Smooth muscle cell (in vitro differentiated cells): ENCODE results near the gene PSKH1. TPM values are rescaled to one million over a fixed set of nuclear protein-coding genes. Genes with fewer than 3 reads are reported as not detected.
"Not testable (repeated sequence)": the region's sequence is repeated elsewhere in the genome, so short reads cannot be mapped to it uniquely, and the experiment has no call there.

ENCODE experiments used
- DNase-seq: peaks from one replicate; lab custom pipeline; 2025; ENCODE audit not compliant: unreplicated experiment; lab: John Stamatoyannopoulos, UW
- H2AFZ ChIP-seq: fragments of 200-600 bp; sonication (generic); 2 replicates; pipeline ENCODE4 v1.6.0; 2016; ENCODE audit warnings: antibody characterized with exemption, low read depth, mild to moderate bottlenecking
- H3F3A ChIP-seq: fragments of 200-600 bp; sonication (generic); 2 replicates; pipeline ENCODE4 v1.6.0; 2017; ENCODE audit warnings: antibody characterized with exemption, low read depth
- H3K27ac ChIP-seq: fragments of 200-600 bp; sonication (generic); 2 replicates; pipeline ENCODE4 v1.5.1; 2016; ENCODE audit warnings: low read depth, mild to moderate bottlenecking
- H3K27me3 ChIP-seq: fragments of 200-600 bp; sonication (generic); 2 replicates; pipeline ENCODE4 v1.6.1; 2016; ENCODE audit warnings: low read depth, mild to moderate bottlenecking
- H3K36me3 ChIP-seq: fragments of 200-600 bp; sonication (generic); 2 replicates; pipeline ENCODE4 v1.5.1; 2016; ENCODE audit warnings: low read depth
- H3K4me1 ChIP-seq: fragments of 200-600 bp; sonication (generic); 2 replicates; pipeline ENCODE4 v1.5.1; 2016; ENCODE audit warnings: low read depth
- H3K4me2 ChIP-seq: fragments of 200-600 bp; sonication (generic); 2 replicates; pipeline ENCODE4 v1.6.0; 2016; ENCODE audit warnings: mild to moderate bottlenecking
- H3K4me3 ChIP-seq: fragments of 200-600 bp; sonication (generic); 2 replicates; pipeline ENCODE4 v1.5.1; 2016; ENCODE audit warnings: mild to moderate bottlenecking
- H3K79me2 ChIP-seq: fragments of 200-600 bp; sonication (generic); 2 replicates; pipeline ENCODE4 v1.6.0; 2016; ENCODE audit warnings: low read depth, mild to moderate bottlenecking
- H3K9ac ChIP-seq: fragments of 200-600 bp; sonication (generic); 2 replicates; pipeline ENCODE4 v1.6.0; 2016; ENCODE audit warnings: low read depth
- H3K9me3 ChIP-seq: fragments of 200-600 bp; sonication (generic); replicated peaks from 2 replicates; pipeline ENCODE4 v1.5.1; 2016; ENCODE audit warnings: low read depth
- H4K20me1 ChIP-seq: fragments of 200-600 bp; sonication (generic); 2 replicates; pipeline ENCODE4 v1.6.0; 2016; ENCODE audit warnings: low read depth
- WGBS: methylation state at CpG from one replicate; pipeline ENCODE4 v1.1.7; 2016; ENCODE audit warnings: low lambda C conversion rate; 5-methylcytosine and 5-hydroxymethylcytosine counted together
- polyA plus RNA-seq: library from polyadenylated mRNA; unstranded; fragments of >200 nt; fragmentation: Nextera tagmentation; extraction: Ambion mirVana; gene quantifications from 2 replicates; pipeline ENCODE4 v1.2.1, GENCODE V29; 2016
- total RNA-seq: library from RNA; depleted of rRNA; stranded (reverse); fragments of >200 nt; gene quantifications from 2 replicates; pipeline ENCODE4 v1.2.3, GENCODE V29; 2014
- TF ChIP-seq, protein P1 (sequence below): fragments of 200-600 bp; sonication (generic); IDR thresholded peaks from 2 replicates; pipeline ENCODE4 v1.5.1; 2017; ENCODE audit warnings: borderline replicate concordance, mild to moderate bottlenecking, antibody characterized with exemption; ENCODE audit not compliant: insufficient read depth, poor library complexity, severe bottlenecking

Gene PSKH1
- total and polyA plus RNA-seq, 2 experiments from 2014 or later, result 15.3 to 36.0 TPM

DNA sequence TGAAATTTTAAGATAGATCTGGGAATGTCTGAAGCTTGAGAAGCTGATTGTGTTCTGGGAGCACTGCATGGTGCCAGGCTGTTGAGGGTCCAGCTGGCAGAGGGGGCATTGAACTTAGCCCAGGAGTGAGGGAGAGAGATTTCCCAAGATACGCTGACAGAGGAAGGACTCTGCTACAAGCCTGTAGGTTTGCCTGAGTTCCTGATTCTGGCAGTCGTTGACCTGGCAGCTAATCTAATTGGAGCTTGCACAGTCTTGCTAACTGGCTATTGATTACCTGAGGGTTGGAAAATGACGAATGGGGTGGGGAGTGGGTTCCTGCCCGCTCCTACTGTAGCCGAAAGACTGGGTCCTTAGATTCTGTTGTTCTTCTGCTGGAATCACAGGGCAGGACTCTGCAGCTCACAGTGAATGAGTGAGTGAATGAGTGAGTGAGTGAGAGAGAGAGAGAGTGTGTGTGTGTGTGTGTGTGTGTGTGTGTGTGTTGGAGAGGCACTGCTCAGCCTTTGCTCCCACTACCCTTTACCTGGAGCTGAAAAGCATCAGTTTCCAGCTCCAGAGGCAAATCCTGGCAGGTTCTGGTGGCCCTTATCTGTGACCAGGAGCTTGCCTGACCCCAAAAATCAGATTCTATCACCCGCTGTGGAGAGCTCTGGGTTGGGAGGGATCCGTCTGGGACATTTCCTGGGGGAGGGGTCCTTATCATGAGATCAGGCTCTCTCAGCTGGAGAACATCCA is 21.9 kb downstream of the PSKH1 start:
- H3K4me3 ChIP-seq, result no peak overlapping the region
- no peaks in the 10 kb centered on the region for H3K9me3 ChIP-seq
- no peak overlapping the region for H3K27ac ChIP-seq
- H2AFZ ChIP-seq, result no peak overlapping the region
- H3K4me2 ChIP-seq, result no peak overlapping the region
- peaks cover 15% of the 10 kb centered on the region for H3K79me2 ChIP-seq
- H3F3A ChIP-seq, result peaks cover 10% of the 10 kb centered on the region
- DNase-seq, result no peak
- no peak overlapping the region for H3K9ac ChIP-seq
- TF ChIP-seq, protein P1, sequence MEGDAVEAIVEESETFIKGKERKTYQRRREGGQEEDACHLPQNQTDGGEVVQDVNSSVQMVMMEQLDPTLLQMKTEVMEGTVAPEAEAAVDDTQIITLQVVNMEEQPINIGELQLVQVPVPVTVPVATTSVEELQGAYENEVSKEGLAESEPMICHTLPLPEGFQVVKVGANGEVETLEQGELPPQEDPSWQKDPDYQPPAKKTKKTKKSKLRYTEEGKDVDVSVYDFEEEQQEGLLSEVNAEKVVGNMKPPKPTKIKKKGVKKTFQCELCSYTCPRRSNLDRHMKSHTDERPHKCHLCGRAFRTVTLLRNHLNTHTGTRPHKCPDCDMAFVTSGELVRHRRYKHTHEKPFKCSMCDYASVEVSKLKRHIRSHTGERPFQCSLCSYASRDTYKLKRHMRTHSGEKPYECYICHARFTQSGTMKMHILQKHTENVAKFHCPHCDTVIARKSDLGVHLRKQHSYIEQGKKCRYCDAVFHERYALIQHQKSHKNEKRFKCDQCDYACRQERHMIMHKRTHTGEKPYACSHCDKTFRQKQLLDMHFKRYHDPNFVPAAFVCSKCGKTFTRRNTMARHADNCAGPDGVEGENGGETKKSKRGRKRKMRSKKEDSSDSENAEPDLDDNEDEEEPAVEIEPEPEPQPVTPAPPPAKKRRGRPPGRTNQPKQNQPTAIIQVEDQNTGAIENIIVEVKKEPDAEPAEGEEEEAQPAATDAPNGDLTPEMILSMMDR, result no peak
- H4K20me1 ChIP-seq, result peaks cover 86% of the 10 kb centered on the region
- no peaks in the 10 kb centered on the region for H3K4me1 ChIP-seq
- no peaks in the 10 kb centered on the region for H3K27me3 ChIP-seq
- H3K36me3 ChIP-seq, result no peaks in the 10 kb centered on the region
- 73% methylated on average over 7 of the region's 7 CpGs for WGBS

DNA sequence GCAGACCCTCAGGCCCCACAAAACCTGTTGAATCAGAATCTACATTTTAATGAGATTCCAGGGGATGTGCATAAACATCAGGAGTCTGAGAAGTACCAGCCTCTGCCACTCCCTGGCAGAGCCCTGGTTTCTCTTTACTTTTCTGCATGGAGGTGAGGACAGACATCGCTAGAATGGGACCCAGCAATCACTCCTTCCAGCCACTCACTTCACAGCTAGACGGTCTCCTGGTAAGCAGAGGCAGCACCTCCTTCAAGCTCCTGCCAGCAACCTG is 22.4 kb downstream of the PSKH1 start:
- not testable (repeated sequence) for H3K36me3 ChIP-seq, H3K27ac ChIP-seq, H3K4me3 ChIP-seq, H3K9ac ChIP-seq, H3K4me1 ChIP-seq, H3K9me3 ChIP-seq, H2AFZ ChIP-seq, H3K4me2 ChIP-seq, DNase-seq, H3K27me3 ChIP-seq
- WGBS, result 59% methylated on average over 2 of the region's 2 CpGs
- Histone ChIP-seq H3F3A (peaks cover 10% of the 10 kb centered on the region), H3K79me2 (peaks cover 20% of the 10 kb centered on the region), H4K20me1 (peaks cover 89% of the 10 kb centered on the region)

DNA sequence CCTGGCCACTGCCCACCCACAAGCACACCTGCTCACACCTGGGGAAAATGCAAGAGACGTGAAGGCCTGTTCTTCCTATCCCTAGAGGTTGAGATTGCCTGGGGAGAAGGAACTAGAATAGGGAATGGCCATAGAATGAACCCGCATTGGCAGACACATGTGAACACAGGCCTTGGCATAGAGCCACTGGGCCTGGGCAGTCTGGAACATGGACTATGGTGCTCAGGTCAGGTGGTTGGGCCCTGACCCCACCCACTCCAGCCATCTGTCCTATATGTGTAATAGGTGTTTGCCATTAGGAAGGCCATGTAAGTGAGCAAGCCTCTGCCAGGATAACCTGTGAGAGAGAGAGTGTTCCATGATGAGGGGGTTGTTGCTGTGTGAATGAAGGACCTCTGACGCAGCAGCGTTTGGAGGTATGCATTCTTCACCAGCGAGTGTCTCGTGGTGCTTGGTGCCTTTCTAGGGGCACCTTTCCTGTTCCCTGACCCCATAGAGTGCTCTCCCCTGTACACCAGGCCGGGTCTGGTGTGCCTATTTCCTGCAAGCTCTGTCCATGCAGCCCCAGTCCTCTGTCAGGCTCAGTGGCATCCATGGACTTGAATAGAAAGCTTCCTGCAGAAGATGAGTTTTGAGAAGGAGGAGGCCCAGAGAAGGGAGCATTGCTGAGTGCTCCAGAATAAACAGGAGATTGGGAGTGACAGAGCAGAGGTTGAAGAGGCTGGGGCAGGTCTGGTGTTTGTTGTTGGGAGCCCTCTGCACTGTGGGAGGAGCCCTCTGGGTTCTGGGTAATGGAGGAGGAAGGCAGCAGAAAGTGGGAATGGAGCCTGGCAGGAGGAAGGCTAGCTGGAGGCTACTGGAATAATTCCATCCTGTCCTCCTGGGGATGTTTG is 23.0 kb downstream of the PSKH1 start:
- Histone ChIP-seq H3K79me2 (peaks cover 24% of the 10 kb centered on the region), H3K27me3 (no peaks in the 10 kb centered on the region), H3K9ac (no peak overlapping the region), H3F3A (peaks cover 10% of the 10 kb centered on the region), H2AFZ (no peak overlapping the region), H3K36me3 (no peaks in the 10 kb centered on the region), H4K20me1 (peaks cover 89% of the 10 kb centered on the region), H3K4me1 (no peaks in the 10 kb centered on the region), H3K9me3 (no peaks in the 10 kb centered on the region), H3K4me3 (no peak overlapping the region), H3K4me2 (no peak overlapping the region), H3K27ac (no peak overlapping the region)
- TF ChIP-seq, protein P1, result no peak
- DNase-seq, result no peak
- WGBS, result 87% methylated on average over 7 of the region's 7 CpGs

DNA sequence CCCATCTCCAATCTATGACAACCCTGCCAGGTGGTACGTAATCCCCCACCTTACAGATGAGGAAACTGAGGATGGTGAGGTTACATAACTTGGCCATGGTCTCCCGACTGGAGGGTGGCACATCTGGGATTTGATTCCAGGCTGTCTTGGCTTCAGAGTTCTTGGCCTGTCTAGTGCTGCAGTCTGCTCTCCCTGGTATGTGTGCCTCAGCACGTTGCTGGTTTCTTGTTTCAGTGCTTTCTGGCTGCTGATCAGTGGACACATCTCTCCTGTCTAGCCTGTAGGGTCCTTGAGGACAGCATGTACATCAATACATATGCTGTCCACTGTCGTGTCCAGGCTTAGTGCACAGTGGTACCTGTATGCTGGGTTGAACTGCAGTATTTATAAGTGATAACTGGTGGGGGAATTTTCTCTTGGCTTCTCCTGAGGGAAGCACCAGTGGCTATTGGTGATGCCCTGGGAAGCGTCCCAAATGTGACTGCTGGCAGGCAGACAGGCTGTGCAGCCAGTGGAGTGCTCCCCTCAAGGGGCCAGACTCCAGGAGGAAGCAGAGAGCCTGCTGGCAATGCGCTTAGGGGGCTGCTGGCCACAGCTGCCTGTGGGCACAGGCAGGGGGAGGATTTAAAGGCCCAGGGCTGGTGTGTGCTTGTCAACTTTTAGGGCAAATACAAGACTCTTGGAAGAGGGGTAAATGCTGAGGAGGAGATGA is 24.2 kb downstream of the PSKH1 start:
- H2AFZ ChIP-seq, result no peak overlapping the region
- H3K9ac ChIP-seq, result peak overlapping the region; percentile 36
- no peaks in the 10 kb centered on the region for H3K9me3 ChIP-seq
- no peak for DNase-seq
- no peak overlapping the region for H3K4me3 ChIP-seq
- no peak overlapping the region for H3K4me2 ChIP-seq
- WGBS, result 78% methylated on average over 6 of the region's 6 CpGs
- H3K27ac ChIP-seq, result peak overlapping the region; percentile 79
- TF ChIP-seq, protein P1, result no peak
- no peaks in the 10 kb centered on the region for H3K36me3 ChIP-seq
- H4K20me1 ChIP-seq, result peaks cover 91% of the 10 kb centered on the region
- H3K4me1 ChIP-seq, result no peaks in the 10 kb centered on the region
- peaks cover 10% of the 10 kb centered on the region for H3F3A ChIP-seq
- H3K79me2 ChIP-seq, result peaks cover 24% of the 10 kb centered on the region
- no peaks in the 10 kb centered on the region for H3K27me3 ChIP-seq
